CD4-positive, alpha-beta T cell treated with Interleukin-4 for 4 hours (primary cell): Measurements from ENCODE around the gene ASB3.

Experiments
- DNase-seq: peaks from one replicate; pipeline ENCODE4 v3.0.0-alpha.2; 2020

The ASB3 gene

GRCh38 chr2:53636596-53636995 lies 150.2 kb downstream of the ASB3 start:
- DNase-seq, result no peak

GRCh38 chr2:53636109-53636508 lies 150.6 kb downstream of the ASB3 start:
- no peak for DNase-seq

- DNase-seq, result no peak
These were observed 151.1 kb downstream of the ASB3 start for GRCh38 chr2:53635694-53636093.

- no peak for DNase-seq
These were observed 153.3 kb downstream of the ASB3 start for GRCh38 chr2:53633441-53633840.

- DNase-seq, result no peak
These were observed 154.0 kb downstream of the ASB3 start for GRCh38 chr2:53632714-53633113.

GRCh38 chr2:53632126-53632460 lies 154.7 kb downstream of the ASB3 start:
- no peak for DNase-seq

GRCh38 chr2:53631313-53632125 lies 155.2 kb downstream of the ASB3 start:
- no peak for DNase-seq

- no peak for DNase-seq
These were observed 156.6 kb downstream of the ASB3 start for GRCh38 chr2:53630026-53630606.

- no peak for DNase-seq
These were observed 157.3 kb downstream of the ASB3 start for GRCh38 chr2:53629501-53629900.

- no peak for DNase-seq
These were observed 157.8 kb downstream of the ASB3 start for GRCh38 chr2:53629001-53629400.

GRCh38 chr2:53622141-53622540 lies 164.6 kb downstream of the ASB3 start:
- DNase-seq, result no peak

- DNase-seq, result no peak
These were observed 165.8 kb downstream of the ASB3 start for GRCh38 chr2:53620981-53621380.
